ENCODE measurements around the gene CAMK4. TPM values are rescaled to one million over a fixed set of nuclear protein-coding genes. Genes with fewer than 3 reads are reported as not detected.

The CAMK4 gene
- total and polyA plus RNA-seq, 4 donors, result 0.08 to 0.90 (median 0.62) TPM; not detected in 1

DNA sequence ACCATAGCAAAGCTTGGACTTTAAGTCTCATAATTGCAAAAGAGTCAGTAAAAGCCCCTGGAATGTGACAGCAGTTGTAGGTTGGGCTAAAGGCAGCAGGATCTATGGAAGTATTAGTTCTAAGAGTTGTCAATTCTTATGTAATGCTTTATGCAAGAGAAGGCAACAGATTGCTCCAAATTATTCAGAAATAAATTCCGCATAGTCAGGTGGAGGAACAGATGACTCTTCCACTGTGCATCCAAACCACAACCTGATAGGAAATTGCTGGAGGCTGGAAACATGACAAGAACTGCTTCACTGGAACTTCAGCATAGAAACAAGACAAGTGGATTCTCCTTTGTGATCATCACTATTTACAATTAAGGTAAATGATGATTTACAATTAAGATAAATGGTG, 187.1 kb downstream of the CAMK4 start:
- Histone ChIP-seq H3K27me3 (ENCODE audit: control insufficient read depth in 1 of 2, insufficient read depth in 2 of 2, low read length in 1 of 2) (no peaks in the 10 kb centered on the region), H3K9me3 (ENCODE audit: control insufficient read depth, low read length) (no peaks in the 10 kb centered on the region), H3K4me3 (ENCODE audit: low read length in 2 of 2) (no peak overlapping the region), H3K4me1 (ENCODE audit: control insufficient read depth in 1 of 2, insufficient read depth in 2 of 2, low read length in 2 of 2) (no peaks in the 10 kb centered on the region), H3K36me3 (ENCODE audit: control insufficient read depth in 1 of 2, insufficient read depth in 2 of 2, low read length in 1 of 2) (no peaks in the 10 kb centered on the region), H3K27ac (ENCODE audit: low read depth in 1 of 2, low read length in 2 of 2) (no peak overlapping the region)
- no peak for DNase-seq
- no peak for ATAC-seq (ENCODE audit: low FRiP score)
- 93 to 94% methylated on average over 1 of the region's 1 CpG for WGBS, 2 donors
- intact Hi-C loops (cut with DNase I), result no loop called here

GRCh38 chr5:111412593-111412992, 188.4 kb downstream of the CAMK4 start:
- intact Hi-C loops (cut with DNase I), result no loop called here
- H3K36me3 ChIP-seq (ENCODE audit: control insufficient read depth in 1 of 2, insufficient read depth in 2 of 2, low read length in 1 of 2), result no peaks in the 10 kb centered on the region
- H3K4me3 ChIP-seq (ENCODE audit: low read length in 2 of 2), result no peak overlapping the region
- H3K9me3 ChIP-seq (ENCODE audit: control insufficient read depth, low read length), result no peaks in the 10 kb centered on the region
- H3K27ac ChIP-seq (ENCODE audit: low read depth in 1 of 2, low read length in 2 of 2), result no peak overlapping the region
- ATAC-seq (ENCODE audit: low FRiP score) (no peak), DNase-seq (no peak)
- no peaks in the 10 kb centered on the region for H3K4me1 ChIP-seq (ENCODE audit: control insufficient read depth in 1 of 2, insufficient read depth in 2 of 2, low read length in 2 of 2)
- H3K27me3 ChIP-seq (ENCODE audit: control insufficient read depth in 1 of 2, insufficient read depth in 2 of 2, low read length in 1 of 2), result no peaks in the 10 kb centered on the region
- 74 to 95% methylated on average over 2 of the region's 2 CpGs for WGBS, 2 donors

- intact Hi-C loops (cut with DNase I), result no loop called here
- no peaks in the 10 kb centered on the region for H3K4me1 ChIP-seq (ENCODE audit: control insufficient read depth in 1 of 2, insufficient read depth in 2 of 2, low read length in 2 of 2)
- no peak overlapping the region for H3K27ac ChIP-seq (ENCODE audit: low read depth in 1 of 2, low read length in 2 of 2)
- no peaks in the 10 kb centered on the region for H3K36me3 ChIP-seq (ENCODE audit: control insufficient read depth in 1 of 2, insufficient read depth in 2 of 2, low read length in 1 of 2)
- H3K4me3 ChIP-seq (ENCODE audit: low read length in 2 of 2), result no peak overlapping the region
- no peaks in the 10 kb centered on the region for H3K9me3 ChIP-seq (ENCODE audit: control insufficient read depth, low read length)
- DNase-seq (no peak), ATAC-seq (ENCODE audit: low FRiP score) (no peak)
- H3K27me3 ChIP-seq (ENCODE audit: control insufficient read depth in 1 of 2, insufficient read depth in 2 of 2, low read length in 1 of 2), result no peaks in the 10 kb centered on the region
- 93% methylated on average over 3 of the region's 3 CpGs for WGBS, 2 donors
Measured at GRCh38 chr5:111415053-111415452, 190.9 kb downstream of the CAMK4 start.

DNA sequence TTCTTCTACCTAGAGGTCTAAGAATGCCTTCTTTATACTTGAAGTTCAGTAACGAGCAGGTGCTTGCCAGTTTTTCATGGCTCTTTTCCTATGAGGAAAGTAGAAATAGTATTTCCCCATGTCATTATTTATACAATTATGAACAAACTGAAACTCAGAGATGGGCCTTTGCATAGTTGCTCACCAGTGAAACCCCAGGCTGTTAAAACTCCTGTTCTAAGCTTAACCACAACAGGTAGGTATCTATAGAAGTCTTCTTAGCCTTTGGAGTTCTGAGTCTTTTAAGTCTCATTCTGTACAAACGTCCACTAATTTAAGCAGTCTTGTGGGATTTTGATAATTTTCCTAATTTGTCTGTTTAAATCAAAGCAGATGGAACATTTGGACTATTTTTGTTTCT, 198.1 kb downstream of the CAMK4 start:
- Histone ChIP-seq H3K9me3 (ENCODE audit: control insufficient read depth, low read length) (no peaks in the 10 kb centered on the region), H3K36me3 (ENCODE audit: control insufficient read depth in 1 of 2, insufficient read depth in 2 of 2, low read length in 1 of 2) (no peaks in the 10 kb centered on the region), H3K27me3 (ENCODE audit: control insufficient read depth in 1 of 2, insufficient read depth in 2 of 2, low read length in 1 of 2) (no peaks in the 10 kb centered on the region), H3K4me3 (ENCODE audit: low read length in 2 of 2) (no peak overlapping the region), H3K27ac (ENCODE audit: low read depth in 1 of 2, low read length in 2 of 2) (no peak overlapping the region), H3K4me1 (ENCODE audit: control insufficient read depth in 1 of 2, insufficient read depth in 2 of 2, low read length in 2 of 2) (no peaks in the 10 kb centered on the region)
- DNase-seq (no peak), ATAC-seq (ENCODE audit: low FRiP score) (no peak)
- WGBS, 2 donors, result 69 to 72% methylated on average over 2 of the region's 2 CpGs
- intact Hi-C loops (cut with DNase I), result no loop called here

DNA sequence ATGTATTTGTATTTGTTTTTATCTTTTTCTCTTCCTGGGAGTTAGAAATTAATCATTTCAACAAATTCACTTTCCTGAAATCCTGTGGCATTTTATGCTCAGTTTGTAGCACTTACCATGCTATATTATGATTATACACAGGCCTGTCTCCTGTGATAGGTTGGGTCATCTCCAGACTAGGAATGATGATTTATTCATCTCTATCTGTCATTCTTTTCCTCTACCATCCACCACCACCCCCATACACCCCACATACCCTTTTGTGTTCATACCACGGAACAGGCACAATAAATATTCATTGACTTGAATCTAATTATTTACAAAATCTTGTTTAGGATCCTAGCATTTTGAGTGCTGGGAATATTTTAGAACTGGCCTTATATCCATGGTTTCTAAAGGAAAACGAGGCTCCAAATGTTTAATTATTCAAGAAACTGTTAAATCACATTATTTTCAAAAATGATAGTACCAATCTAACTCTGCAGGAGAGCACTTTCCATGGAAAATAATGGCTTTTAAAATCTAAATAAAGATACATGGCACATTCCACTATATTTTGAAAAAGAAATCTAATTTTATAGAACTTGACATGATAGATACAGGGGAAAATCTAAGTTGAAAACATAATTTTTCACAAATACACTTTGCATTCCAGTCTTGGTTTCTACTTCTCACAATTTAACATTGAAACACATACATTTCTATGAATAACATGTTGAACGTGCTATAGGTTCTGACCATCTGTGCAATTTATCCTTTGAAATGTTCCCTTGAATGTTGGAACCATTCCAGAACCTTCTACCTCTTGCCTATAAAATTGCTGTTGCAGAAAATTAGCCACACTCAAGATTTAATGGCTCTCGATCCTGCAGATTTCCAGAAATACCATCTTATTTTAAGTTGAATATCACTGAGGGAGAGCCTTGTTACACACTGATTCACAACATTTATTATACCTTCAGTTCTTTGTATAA, 198.8 kb downstream of the CAMK4 start:
- H3K4me3 ChIP-seq (ENCODE audit: low read length in 2 of 2), result no peak overlapping the region
- no peak overlapping the region for H3K27ac ChIP-seq (ENCODE audit: low read depth in 1 of 2, low read length in 2 of 2)
- ATAC-seq (ENCODE audit: low FRiP score) (no peak), DNase-seq (no peak)
- intact Hi-C loops (cut with DNase I), result no loop called here
- WGBS, 2 donors, result 78% methylated on average over 4 of the region's 4 CpGs
- no peaks in the 10 kb centered on the region for H3K4me1 ChIP-seq (ENCODE audit: control insufficient read depth in 1 of 2, insufficient read depth in 2 of 2, low read length in 2 of 2)
- H3K27me3 ChIP-seq (ENCODE audit: control insufficient read depth in 1 of 2, insufficient read depth in 2 of 2, low read length in 1 of 2), result no peaks in the 10 kb centered on the region
- no peaks in the 10 kb centered on the region for H3K9me3 ChIP-seq (ENCODE audit: control insufficient read depth, low read length)
- H3K36me3 ChIP-seq (ENCODE audit: control insufficient read depth in 1 of 2, insufficient read depth in 2 of 2, low read length in 1 of 2), result no peaks in the 10 kb centered on the region

GRCh38 chr5:111425205-111425604, 201.0 kb downstream of the CAMK4 start:
- WGBS, 2 donors, result 71 to 79% methylated on average over 1 of the region's 1 CpG
- Histone ChIP-seq H3K4me3 (ENCODE audit: low read length in 2 of 2) (no peak overlapping the region), H3K9me3 (ENCODE audit: control insufficient read depth, low read length) (no peaks in the 10 kb centered on the region), H3K36me3 (ENCODE audit: control insufficient read depth in 1 of 2, insufficient read depth in 2 of 2, low read length in 1 of 2) (no peaks in the 10 kb centered on the region), H3K4me1 (ENCODE audit: control insufficient read depth in 1 of 2, insufficient read depth in 2 of 2, low read length in 2 of 2) (no peaks in the 10 kb centered on the region), H3K27me3 (ENCODE audit: control insufficient read depth in 1 of 2, insufficient read depth in 2 of 2, low read length in 1 of 2) (no peaks in the 10 kb centered on the region), H3K27ac (ENCODE audit: low read depth in 1 of 2, low read length in 2 of 2) (no peak overlapping the region)
- DNase-seq (no peak), ATAC-seq (ENCODE audit: low FRiP score) (no peak)
- intact Hi-C loops (cut with DNase I), result no loop called here

GRCh38 chr5:111427762-111428161, 203.6 kb downstream of the CAMK4 start:
- Histone ChIP-seq H3K4me1 (ENCODE audit: control insufficient read depth in 1 of 2, insufficient read depth in 2 of 2, low read length in 2 of 2) (no peaks in the 10 kb centered on the region), H3K27ac (ENCODE audit: low read depth in 1 of 2, low read length in 2 of 2) (no peak overlapping the region), H3K36me3 (ENCODE audit: control insufficient read depth in 1 of 2, insufficient read depth in 2 of 2, low read length in 1 of 2) (no peaks in the 10 kb centered on the region), H3K27me3 (ENCODE audit: control insufficient read depth in 1 of 2, insufficient read depth in 2 of 2, low read length in 1 of 2) (no peaks in the 10 kb centered on the region), H3K4me3 (ENCODE audit: low read length in 2 of 2) (no peak overlapping the region), H3K9me3 (ENCODE audit: control insufficient read depth, low read length) (no peaks in the 10 kb centered on the region)
- intact Hi-C loops (cut with DNase I), result no loop called here
- DNase-seq (no peak), ATAC-seq (ENCODE audit: low FRiP score) (no peak)
- WGBS, 2 donors, result 92 to 93% methylated on average over 5 of the region's 5 CpGs

DNA sequence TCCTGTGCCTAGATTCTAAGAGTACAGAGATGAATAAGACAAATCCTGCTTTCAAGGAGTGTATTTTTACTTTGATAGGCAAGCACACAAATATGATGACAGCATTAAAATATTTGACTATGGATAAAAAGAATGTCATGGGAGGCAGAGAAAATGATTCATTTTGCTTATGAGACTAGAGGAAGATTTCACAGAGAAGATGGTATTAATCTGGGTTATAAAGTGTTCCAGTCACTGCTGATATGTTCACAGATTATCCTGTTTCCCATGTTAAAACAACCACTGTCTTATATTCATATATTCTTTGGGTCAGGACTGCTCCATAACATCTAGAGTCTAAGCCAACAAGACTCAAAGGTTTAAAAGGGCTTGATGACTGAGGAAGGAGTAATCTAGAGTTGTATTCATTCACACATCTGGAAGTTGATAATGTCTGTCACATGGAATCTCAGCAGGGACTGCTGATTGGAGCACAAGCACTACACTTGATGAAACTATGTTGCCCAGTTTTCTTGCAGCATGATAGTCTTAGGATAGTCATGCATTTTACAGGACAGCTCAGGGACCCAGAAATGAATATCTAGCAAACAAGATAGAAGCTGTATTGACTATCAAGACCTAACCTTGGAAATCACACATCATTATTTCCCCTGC, 208.8 kb downstream of the CAMK4 start:
- no peaks in the 10 kb centered on the region for H3K27me3 ChIP-seq (ENCODE audit: control insufficient read depth in 1 of 2, insufficient read depth in 2 of 2, low read length in 1 of 2)
- intact Hi-C loops (cut with DNase I), result no loop called here
- no peak overlapping the region for H3K4me3 ChIP-seq (ENCODE audit: low read length in 2 of 2)
- H3K27ac ChIP-seq (ENCODE audit: low read depth in 1 of 2, low read length in 2 of 2), result no peak overlapping the region
- no peaks in the 10 kb centered on the region for H3K36me3 ChIP-seq (ENCODE audit: control insufficient read depth in 1 of 2, insufficient read depth in 2 of 2, low read length in 1 of 2)
- DNase-seq (no peak), ATAC-seq (ENCODE audit: low FRiP score) (no peak)
- no peaks in the 10 kb centered on the region for H3K4me1 ChIP-seq (ENCODE audit: control insufficient read depth in 1 of 2, insufficient read depth in 2 of 2, low read length in 2 of 2)
- H3K9me3 ChIP-seq (ENCODE audit: control insufficient read depth, low read length), result no peaks in the 10 kb centered on the region

- H3K4me1 ChIP-seq (ENCODE audit: control insufficient read depth in 1 of 2, insufficient read depth in 2 of 2, low read length in 2 of 2), result no peaks in the 10 kb centered on the region
- ATAC-seq (ENCODE audit: low FRiP score) (no peak), DNase-seq (no peak)
- intact Hi-C loops (cut with DNase I), result no loop called here
- H3K36me3 ChIP-seq (ENCODE audit: control insufficient read depth in 1 of 2, insufficient read depth in 2 of 2, low read length in 1 of 2), result no peaks in the 10 kb centered on the region
- WGBS, 2 donors, result 88 to 94% methylated on average over 1 of the region's 1 CpG
- H3K4me3 ChIP-seq (ENCODE audit: low read length in 2 of 2), result no peak overlapping the region
- no peaks in the 10 kb centered on the region for H3K9me3 ChIP-seq (ENCODE audit: control insufficient read depth, low read length)
- no peaks in the 10 kb centered on the region for H3K27me3 ChIP-seq (ENCODE audit: control insufficient read depth in 1 of 2, insufficient read depth in 2 of 2, low read length in 1 of 2)
- no peak overlapping the region for H3K27ac ChIP-seq (ENCODE audit: low read depth in 1 of 2, low read length in 2 of 2)
Measured at GRCh38 chr5:111434800-111435199, 210.6 kb downstream of the CAMK4 start.

Data from aorta (tissue), 5 donors.